HG02571 (cell line): ENCODE results near the gene PRG3.

Source experiments
- ATAC-seq: cut with Tn5 transposase; IDR thresholded peaks from one replicate; pipeline ENCODE4 v1.9.1; 2021; ENCODE audit warnings: mild to moderate bottlenecking, moderate library complexity; ENCODE audit not compliant: unreplicated experiment

Gene PRG3, protein sequence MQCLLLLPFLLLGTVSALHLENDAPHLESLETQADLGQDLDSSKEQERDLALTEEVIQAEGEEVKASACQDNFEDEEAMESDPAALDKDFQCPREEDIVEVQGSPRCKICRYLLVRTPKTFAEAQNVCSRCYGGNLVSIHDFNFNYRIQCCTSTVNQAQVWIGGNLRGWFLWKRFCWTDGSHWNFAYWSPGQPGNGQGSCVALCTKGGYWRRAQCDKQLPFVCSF

DNA sequence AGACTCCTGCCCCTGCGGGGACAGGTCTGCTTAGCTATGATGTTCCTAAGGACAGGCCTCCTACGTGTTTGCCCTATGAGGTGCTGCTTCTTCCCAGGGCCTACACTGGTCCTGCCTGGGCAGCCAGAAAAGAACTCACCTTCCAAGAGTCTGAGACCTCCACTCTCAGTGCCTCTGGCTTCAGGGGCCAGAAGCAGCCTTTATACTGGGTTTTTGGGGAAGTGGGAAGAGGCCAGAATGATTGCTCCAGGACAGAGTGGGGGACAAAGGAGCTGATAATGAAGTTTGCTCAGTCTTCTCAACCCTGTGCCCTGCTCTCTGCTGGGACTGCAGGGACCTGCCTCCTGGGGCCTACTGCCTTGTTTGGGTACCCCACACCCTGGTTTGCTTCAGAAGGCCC is at the start of gene PRG3:
Gene PRG3, minus strand, starts transcription at position 176 of the 400 bp plus-strand sequence. CDS start 442 bp downstream, outside the sequence.
- no peak for ATAC-seq

DNA sequence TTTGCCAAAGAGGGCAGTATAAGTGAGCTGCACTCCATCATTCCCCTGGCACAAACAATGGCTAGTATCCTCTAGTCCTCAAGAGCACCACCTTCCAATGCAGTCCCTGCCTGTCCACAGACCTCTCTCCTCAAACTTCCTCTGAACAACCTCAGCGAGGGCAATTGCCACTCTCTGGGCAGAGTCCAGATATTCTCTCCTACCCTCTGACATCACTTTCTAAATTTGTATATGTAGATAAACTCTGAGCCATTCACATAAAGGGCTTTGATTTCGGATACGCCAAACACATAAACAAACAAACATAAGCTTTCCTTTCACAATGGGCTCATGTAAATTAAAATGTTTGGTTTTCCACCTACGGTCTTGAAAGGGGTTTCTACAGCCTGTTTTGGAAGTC is 49.0 kb upstream of the PRG3 start:
- ATAC-seq = no peak

DNA sequence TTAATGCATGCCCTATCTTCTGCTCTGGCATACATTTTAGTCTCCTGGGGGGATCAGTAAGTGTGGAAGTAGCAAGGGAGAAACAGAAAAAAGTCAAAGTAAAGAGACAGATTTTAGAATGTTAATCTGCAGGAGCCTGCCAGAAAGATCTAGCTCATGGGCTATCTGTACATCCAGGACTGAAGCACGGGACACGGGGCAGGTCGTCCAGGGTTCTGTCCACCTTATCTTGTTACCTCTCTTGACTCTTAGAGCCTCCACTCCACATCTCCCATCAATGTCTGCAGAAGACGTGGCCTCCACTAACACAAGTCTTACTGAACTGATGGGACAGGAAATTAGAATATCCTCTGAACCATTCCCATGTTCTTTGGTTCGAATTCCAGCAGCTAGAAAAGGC is 47.7 kb upstream of the PRG3 start:
- ATAC-seq = no peak

DNA sequence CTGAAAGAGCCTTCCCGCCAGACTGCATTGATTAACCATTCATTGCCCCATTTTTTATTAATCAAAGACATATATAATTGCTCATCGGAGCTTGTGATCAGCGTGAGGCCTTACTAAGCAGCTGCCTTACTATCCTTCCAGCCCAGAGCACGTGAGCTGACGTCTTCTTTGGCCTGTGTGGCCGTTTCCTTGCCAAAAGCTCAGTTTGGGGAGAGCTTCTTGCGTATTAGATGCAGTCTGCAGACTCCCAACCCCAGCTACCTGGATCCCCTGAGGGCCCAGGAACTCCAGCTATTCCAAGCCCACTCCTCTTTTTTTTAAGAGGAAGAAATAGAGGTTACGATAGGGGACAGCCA is 46.8 kb upstream of the PRG3 start:
- ATAC-seq = no peak

DNA sequence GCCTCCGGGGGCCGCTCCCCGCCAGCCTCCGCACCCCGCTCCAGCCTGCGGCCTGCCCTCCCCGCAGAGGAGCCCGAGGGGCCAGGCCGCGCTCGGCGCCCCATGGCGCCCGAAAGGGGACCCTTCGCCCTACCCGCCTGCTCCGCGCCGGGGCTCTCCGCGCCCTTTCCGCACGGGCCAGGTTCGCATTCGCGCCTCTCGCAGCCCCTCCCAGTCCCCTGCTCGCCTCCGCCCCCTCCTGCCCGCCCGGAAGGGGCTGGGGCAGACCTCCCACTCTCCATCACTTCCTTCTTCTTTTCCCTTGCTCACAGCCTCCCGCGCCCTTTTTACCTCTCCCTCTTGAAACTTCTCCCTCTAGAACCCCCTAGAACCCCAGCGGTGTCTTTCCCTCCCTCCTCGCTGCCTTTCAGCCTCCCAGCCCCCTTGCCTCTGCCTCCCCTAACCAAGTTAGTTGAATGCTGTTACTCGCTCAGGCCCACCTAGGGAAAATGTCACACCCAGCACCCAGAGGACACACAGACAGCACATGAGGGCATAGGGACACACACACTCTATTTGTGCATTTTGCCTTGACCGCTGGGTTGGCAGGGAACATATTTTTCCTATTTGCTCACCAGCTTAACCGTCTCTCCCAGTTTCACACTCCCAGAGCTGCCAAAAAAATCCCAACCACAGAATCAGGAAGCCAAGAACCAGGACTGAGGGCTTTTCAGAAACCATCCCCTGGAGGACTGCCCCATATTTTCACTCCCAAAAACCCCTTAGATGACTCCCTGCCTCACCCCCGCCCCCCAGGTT is 46.2 kb upstream of the PRG3 start, which contains the start of gene SLC43A3:
Gene SLC43A3, minus strand, starts transcription at position 193 of the 798 bp plus-strand sequence. CDS start 949 bp downstream, outside the sequence.
- peak; percentile 47 for ATAC-seq

DNA sequence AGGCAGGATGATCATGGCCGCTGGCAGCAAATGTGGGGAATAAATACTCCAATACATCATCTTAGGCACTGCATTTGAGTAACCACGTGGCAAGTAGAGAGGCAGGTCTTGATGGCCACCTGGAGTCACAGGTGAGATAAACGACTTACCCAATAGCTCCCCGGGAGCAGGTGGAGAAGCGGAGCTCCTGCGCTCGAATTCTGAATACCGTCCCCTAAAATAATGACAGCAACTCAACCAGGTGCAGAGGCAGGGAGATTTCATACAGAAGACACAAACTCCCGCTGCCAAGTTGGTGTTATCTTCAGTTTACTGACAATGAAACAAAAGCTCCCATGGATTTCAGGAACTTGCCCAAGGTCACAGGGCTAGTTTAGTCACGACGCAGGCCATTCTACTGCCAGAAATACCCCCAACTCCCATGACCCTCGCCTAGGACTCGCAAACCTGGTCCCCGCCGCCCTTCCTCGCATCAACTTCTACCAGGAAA is 45.5 kb upstream of the PRG3 start:
- ATAC-seq = no peak

DNA sequence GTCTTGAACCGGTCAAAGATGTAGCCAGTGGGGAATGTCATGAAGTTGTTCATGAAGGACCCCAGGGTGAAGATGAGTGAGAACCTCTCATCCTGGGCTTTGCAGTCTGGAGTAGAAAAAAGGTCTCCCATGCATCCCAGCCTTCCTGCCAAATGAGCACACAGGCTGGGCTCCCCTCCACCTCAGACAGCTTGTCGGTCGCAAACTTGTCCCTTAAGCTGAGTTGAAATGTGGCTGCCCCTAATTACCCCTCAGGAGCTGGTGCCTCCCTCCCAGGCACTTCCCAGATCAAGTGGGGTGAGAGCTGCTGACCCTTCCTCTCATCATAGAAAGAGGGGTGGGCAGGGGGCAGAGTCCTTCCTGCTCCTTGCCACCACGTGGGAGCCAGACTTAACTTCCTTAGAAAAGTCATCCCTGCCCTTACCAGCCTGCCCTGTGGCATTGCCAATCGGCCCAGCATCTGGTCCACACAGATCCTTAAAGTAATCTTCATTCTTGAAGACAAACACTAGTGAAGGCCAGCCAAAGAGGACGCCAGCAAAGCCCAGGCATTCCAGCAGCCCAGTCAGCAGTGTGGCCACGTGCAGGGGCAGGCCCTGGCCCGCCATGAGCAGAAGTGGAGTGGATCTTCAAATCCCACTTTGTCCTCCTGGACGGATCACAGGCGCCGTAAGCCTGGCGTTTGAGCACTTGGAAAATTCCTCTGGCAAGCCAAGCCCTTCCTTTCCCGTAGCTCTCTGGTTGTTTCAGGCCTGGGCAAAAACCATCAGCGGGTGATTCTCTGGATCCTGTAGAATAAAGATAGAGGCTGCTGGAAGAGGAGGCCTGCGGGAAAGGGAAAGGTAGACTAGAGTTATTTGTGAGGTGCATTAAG is 44.9 kb upstream of the PRG3 start:
- no peak for ATAC-seq

DNA sequence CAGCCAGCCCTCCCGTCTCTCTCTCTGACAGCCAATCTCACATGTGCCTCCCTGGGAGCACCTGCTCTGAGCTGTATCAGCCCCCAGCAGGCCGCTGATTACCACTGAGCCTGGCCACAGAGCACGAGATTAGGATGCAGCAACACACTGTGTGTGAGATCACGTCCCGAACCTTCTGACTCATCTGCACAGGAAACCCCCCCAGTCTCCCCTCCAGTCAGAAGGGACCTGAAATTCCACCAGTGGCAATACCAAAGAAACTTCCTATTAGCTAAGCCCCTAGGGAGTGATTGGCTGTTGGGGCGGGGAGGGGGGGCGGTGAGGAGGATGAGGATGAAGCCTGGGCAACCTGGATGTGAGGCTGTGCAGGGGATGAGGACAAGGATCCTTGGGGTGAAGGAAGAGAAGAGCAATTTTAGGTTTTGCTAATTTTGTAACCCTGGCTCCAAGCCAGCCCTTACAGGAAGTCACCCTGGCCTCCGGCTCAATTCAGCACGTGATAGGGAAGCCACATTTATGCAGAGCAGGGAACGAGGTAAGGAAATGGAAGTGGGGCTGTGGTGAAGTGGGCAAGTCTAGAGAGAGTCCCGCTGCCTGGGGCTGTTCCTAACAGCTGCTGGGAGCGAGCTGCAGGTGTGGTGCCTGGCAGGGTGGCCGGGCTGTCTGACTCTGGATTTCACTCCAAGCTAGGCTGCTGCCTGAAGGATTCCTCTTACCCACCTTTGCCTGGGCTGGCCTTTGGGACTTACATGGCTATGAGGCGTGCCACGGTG is 44.0 kb upstream of the PRG3 start:
- ATAC-seq = peak; percentile 88

DNA sequence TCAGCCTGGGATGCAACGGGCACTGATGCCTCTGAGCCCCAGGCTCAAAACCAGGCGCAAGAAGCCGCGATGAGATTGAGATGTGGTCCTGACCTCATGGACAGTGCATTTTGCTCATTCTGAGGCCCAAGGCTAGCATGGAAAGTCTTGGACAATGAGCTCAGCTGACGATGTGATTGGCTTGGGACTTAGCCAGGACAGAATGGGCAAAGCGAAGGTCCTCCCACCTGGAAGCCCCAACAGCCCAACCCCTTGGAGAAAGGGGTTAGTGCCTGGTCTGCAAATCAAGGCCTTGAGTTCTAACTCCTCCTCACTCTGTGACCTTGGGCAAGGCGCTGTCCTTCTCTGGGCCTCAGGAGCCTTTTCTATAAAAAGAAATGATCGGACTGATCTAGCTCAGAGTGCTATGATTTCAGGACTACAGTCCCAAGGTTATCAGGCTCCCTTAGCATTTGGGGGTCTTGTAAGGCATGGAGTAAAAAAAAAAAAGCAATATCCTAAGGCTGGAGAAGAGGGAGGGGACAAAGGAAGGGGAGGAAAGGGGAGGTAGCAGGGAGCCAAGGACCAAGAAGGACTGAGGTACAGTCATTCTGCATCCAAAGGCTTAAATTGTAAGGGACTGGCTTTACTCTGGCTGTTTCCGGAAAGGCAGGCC is 43.3 kb upstream of the PRG3 start:
- no peak for ATAC-seq

DNA sequence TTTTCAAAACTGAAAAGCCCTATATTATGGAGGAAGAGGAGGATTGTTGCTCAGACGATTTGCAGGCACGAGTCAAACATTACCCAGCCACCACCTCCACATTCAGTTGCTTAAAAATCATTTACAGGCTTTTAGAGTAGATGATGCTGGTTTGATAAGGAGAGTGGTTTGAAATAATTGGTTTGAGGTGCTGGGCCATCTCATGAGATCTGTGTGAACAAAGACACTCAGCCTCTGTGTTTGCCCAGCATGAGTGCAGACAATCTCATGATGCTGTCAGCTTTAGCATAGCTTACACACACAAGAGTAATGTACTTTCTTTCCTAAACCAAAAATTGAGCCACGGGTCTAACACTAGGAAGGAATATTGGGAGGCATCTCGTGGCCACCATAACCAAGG is 41.7 kb upstream of the PRG3 start:
- ATAC-seq = no peak

DNA sequence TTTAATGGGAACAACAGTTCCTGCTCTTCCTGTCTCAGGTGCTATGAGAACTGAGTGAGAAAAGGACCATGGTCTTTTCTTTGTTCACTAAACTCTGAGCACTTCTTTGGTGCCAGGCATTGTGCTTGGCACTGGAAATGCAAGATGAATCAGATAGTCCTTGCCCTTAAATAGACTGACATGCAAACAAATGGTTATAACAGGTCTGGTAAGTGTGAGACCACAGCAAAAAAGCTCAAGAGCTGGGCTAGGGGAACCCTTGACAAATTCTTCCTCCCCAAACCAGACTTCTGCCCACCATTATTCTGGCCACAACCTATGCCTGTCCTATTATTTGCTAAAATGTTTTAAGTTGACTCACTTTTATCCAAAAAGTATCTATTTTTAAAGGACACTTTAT is 40.9 kb upstream of the PRG3 start:
- no peak for ATAC-seq

DNA sequence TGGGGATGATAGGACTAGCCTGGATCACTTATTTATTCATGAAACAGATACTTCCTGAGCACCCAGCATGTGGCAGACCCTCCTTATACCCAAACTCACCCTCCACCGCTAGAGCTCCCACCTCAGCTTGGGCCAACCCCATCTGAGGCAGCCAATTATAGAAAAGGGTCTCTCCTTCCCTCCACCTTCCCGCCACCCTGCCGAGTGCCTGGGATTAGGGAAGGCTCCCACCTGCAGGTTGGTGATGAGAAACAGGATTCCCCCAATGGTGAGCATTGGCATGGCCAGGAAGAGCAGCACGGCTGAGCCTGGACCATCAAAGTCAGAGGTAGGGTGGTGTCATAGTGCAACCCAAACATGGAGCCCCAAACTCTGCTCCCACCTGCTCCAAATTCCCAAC is 40.1 kb upstream of the PRG3 start:
- no peak for ATAC-seq

DNA sequence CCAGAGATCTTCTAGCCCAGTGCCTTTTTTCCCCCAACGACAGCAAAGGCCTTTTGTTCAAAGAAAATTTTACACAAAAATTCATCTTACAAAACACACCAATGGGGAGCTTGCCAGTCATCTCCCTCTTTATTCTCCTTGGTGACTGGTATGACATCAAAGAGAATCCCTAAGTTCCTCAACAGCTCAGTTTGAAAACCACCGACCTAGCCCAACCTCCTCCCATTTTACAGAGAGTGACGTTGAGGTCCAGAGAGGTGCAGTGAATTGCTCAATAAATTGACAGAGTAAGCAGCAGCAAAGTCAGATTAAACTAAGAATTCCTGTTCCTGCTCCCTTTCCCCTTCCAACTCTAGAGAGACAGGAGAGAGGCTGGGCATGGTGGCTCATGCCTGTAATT is 38.2 kb upstream of the PRG3 start:
- ATAC-seq = no peak

DNA sequence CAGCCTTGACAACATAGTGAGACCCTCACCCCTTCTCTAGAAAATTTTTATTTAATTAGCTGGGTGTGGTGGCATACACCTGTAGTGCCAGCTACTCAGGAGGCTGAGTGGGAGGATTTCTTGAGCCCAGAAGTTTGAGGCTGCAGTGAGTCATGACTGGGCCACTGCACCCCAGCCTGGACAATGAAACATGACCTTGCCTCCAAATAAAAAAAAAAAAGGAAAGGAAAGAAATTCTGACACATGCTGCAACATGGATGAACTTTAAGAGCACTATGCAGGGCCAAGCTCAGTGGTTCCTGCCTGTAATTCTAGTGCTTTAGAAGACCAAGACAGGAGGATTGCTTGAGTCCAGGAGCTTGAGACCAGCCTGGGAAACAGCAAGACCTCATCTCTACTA is 37.2 kb upstream of the PRG3 start:
- no peak for ATAC-seq

DNA sequence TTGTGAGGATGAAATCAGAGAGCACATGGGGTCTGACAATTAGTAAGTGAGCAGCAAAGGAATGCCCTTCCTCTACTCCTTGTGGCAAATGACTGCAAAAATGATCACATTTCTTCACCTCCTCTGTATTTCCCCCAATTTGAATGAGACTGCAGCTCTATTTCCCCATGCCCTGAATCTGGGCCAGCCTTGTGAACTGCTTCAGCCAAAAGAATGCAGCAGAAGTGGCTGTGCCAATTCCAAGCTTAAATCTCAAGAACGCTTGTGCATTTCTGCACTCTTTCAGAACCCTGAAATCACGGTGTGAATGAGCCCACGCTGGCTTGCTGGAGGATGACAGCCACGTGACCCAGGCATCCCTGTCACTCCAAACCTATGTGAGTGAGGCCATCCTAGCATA is 36.1 kb upstream of the PRG3 start:
- no peak for ATAC-seq

DNA sequence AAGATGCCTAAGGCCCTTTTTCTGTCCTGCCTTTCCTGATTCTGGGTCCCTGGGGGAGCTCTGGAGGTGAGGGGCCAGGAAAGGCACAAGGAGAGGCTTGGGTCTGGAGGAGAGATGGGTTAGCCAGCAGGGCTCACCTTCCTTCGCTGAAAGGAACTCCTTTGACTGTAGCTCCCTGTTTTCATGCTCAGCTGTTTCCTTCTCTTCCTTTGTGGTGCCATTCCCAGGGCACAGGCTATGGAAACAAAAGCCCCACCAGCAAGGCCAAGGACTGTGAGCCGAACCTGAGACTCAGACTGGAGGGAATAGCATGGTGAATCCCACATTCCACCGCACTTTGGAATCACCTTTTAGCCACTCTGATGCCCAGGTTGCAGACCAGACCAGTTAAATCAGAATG is 35.5 kb upstream of the PRG3 start:
- no peak for ATAC-seq

DNA sequence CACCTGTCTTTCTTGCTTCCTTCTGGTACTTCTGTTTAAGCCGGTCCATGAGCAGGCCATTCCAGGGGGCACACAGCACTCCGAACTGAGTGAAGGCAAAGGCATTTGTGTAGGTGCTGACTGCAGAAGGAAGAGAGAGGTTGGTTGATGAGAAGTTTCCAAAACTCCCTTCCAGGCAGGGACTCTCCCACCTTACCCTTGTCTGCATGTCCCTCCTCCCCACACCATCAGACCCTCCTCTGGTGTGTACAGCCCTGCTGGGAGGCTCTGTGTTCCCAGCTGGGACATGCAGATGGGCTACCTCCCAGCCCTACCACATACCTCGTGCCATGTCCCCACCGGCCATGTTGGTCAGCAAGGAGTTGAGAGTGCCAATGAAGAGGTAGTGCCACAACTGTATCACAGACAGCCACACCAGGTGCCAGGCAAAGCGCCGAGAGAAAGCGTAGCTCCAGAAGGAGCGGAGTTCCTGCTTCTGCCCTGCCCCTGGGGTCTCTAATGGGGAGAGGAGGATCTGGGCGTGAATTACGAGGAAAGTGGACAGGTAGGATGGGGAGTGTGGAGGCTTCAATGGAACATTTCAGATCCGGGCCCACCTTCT is 33.8 kb upstream of the PRG3 start:
- no peak for ATAC-seq

DNA sequence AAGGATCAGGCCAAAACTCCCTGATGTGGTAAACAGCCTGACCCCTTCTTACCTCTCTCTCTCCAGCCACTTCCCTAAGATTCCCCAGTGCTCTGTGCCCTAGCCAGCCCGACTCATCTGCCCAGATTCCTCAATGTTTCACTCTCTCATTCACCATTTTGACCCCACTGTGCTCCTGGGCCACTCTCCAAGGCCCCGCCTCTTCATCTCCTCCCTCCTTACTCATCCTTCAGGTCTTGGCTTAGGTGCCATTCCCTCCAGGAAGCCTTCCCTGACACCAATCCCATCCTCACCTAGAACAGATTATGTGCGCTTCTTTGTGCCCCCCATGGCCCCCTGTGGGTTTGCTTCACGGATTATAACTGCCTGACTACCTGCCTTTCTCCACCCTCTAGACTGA is 32.7 kb upstream of the PRG3 start:
- no peak for ATAC-seq

DNA sequence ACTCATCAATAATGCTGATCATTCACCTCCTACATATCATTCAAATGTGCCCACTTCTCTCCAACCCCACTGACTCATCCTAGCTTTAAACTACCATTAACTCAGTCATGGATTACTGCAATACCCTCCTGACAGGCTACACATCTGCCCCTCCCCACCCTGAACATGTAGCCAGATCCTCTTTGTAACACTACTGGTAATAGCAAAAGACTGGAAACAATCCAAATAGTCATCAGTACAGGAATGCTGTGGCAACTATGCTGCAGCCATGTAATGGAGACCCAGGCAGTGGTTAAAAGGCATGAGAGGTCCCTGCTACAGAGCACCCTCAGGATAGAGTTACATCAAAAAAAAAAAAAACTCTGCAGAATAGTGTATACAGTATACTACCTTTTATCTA is 29.3 kb upstream of the PRG3 start:
- no peak for ATAC-seq
